Activated naive CD8-positive, alpha-beta T cell treated with anti-CD3 and anti-CD28 coated beads, Interleukin-2, amount 50 U/mL, for 24 hours (primary cell): Measurements from ENCODE around the gene MAP4K5.
A peak's percentile ranks its signal among the peaks of the same experiment; 100 is the strongest.

Source experiments
- ATAC-seq: fragments of 150-1000 bp; cut with Tn5 transposase; one replicate; pipeline ENCODE4 v1.10.0; 2021
- DNase-seq: peaks from one replicate; pipeline ENCODE4 v3.0.0; 2021
- H3K27ac Mint-ChIP-seq: one replicate; pipeline ENCODE4 v1.8.0; 2021; ENCODE audit warnings: mild to moderate bottlenecking, mixed read lengths
- H3K27me3 Mint-ChIP-seq: one replicate; pipeline ENCODE4 v1.8.0; 2021; ENCODE audit warnings: mixed read lengths
- H3K36me3 Mint-ChIP-seq: one replicate; pipeline ENCODE4 v1.8.0; 2021; ENCODE audit warnings: low read depth, mixed read lengths
- H3K4me1 Mint-ChIP-seq: one replicate; pipeline ENCODE4 v1.8.0; 2021; ENCODE audit warnings: mixed read lengths
- H3K4me3 Mint-ChIP-seq: one replicate; pipeline ENCODE4 v1.8.0; 2021; ENCODE audit warnings: mild to moderate bottlenecking, moderate library complexity, mixed read lengths
- H3K9me3 Mint-ChIP-seq: one replicate; pipeline ENCODE4 v1.8.0; 2021; ENCODE audit warnings: mixed read lengths

The MAP4K5 gene

GRCh38 chr14:50417853-50418252 lies 114.5 kb downstream of the MAP4K5 start:
- peaks cover 3% of the 10 kb centered on the region for H3K9me3 Mint-ChIP-seq
- H3K4me1 Mint-ChIP-seq, result no peaks in the 10 kb centered on the region
- DNase-seq (no peak), ATAC-seq (no peak)
- no peaks in the 10 kb centered on the region for H3K27me3 Mint-ChIP-seq
- H3K4me3 Mint-ChIP-seq, result no peak overlapping the region
- H3K27ac Mint-ChIP-seq, result no peak overlapping the region
- peaks cover 56% of the 10 kb centered on the region for H3K36me3 Mint-ChIP-seq

DNA sequence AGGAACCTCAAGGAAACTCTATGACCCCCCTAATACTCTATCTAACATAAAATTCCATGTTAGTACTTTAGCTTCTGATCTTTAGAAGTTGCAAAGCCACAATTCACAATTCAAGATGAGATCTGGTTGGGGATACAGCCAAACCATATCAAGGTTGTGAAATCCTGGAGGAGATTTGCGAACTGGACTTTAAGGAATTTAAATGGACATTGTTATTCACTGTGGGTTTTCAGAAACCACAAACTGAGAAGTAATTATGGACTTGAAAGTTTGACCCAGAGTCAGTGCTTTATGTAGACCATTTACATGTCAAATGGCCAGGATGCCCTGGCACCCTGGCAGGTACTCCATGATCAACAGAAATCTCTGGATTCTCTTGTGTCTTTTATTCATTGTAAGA lies 121.4 kb downstream of the MAP4K5 start:
- DNase-seq (no peak), ATAC-seq (no peak)
- Mint-ChIP-seq H3K9me3 (peaks cover 28% of the 10 kb centered on the region), H3K27me3 (no peaks in the 10 kb centered on the region), H3K27ac (no peak overlapping the region), H3K4me1 (no peaks in the 10 kb centered on the region), H3K4me3 (no peak overlapping the region), H3K36me3 (peaks cover 19% of the 10 kb centered on the region)

DNA sequence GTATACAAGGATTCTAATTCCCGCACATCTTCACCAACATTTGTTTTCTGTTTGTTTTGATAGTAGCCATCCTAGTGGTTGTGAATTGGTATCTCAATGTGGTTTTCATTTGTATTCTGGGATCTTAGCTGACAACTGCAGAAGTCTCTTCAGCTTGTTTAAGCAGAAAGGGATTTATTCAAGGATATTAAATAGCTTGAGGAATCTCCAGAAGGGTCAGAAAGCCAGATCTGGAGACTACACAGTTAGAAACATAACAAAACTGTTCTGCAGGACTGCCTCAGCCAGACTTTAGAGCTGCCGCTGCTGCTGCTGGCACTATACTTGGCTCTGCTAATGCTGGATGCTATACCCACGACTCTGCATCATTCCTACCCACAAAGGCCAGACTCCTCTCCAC lies 122.3 kb downstream of the MAP4K5 start:
- ATAC-seq (no peak), DNase-seq (no peak)
- Mint-ChIP-seq H3K9me3 (peaks cover 32% of the 10 kb centered on the region), H3K27ac (no peak overlapping the region), H3K27me3 (no peaks in the 10 kb centered on the region), H3K4me3 (no peak overlapping the region), H3K36me3 (peaks cover 14% of the 10 kb centered on the region), H3K4me1 (no peaks in the 10 kb centered on the region)

GRCh38 chr14:50407111-50407812 lies 125.1 kb downstream of the MAP4K5 start:
- DNase-seq (no peak), ATAC-seq (no peak)
- Mint-ChIP-seq H3K27me3 (no peaks in the 10 kb centered on the region), H3K36me3 (peaks cover 5% of the 10 kb centered on the region), H3K9me3 (peaks cover 28% of the 10 kb centered on the region), H3K4me3 (no peak overlapping the region), H3K27ac (no peak overlapping the region), H3K4me1 (peaks cover 2% of the 10 kb centered on the region)

DNA sequence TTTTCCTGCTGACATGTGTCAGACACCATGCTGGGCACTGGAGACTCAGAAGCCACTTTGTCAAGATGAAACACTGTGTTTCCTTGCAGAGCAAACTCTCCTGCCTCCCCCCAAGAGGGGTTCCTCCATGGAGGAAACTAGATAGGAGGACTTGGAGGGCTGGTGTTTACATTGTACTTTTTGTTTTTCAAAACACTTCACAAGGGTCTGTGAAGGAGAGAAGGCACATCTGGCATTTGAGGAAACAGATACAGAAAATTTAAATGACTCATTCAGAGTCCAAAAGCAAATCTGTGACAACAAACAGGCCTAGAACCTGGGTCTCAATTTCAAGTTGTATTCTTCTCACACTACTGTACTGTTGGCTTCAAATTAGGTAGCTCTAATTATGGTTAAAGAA lies 128.9 kb downstream of the MAP4K5 start:
- DNase-seq (no peak), ATAC-seq (no peak)
- no peak overlapping the region for H3K4me3 Mint-ChIP-seq
- H3K36me3 Mint-ChIP-seq, result peaks cover 4% of the 10 kb centered on the region
- no peak overlapping the region for H3K27ac Mint-ChIP-seq
- H3K9me3 Mint-ChIP-seq, result peaks cover 15% of the 10 kb centered on the region
- H3K27me3 Mint-ChIP-seq, result no peaks in the 10 kb centered on the region
- peaks cover 2% of the 10 kb centered on the region for H3K4me1 Mint-ChIP-seq

- peaks cover 1% of the 10 kb centered on the region for H3K27me3 Mint-ChIP-seq
- no peak overlapping the region for H3K27ac Mint-ChIP-seq
- DNase-seq, result no peak
- H3K4me3 Mint-ChIP-seq, result no peak overlapping the region
- peaks cover 4% of the 10 kb centered on the region for H3K36me3 Mint-ChIP-seq
- H3K9me3 Mint-ChIP-seq, result peaks cover 15% of the 10 kb centered on the region
- no peak for ATAC-seq
- peaks cover 2% of the 10 kb centered on the region for H3K4me1 Mint-ChIP-seq
Observed at GRCh38 chr14:50402965-50403364, 129.4 kb downstream of the MAP4K5 start.

- Mint-ChIP-seq H3K9me3 (no peaks in the 10 kb centered on the region), H3K4me1 (peaks cover 12% of the 10 kb centered on the region), H3K36me3 (no peaks in the 10 kb centered on the region), H3K27me3 (peaks cover 13% of the 10 kb centered on the region), H3K27ac (no peak overlapping the region), H3K4me3 (no peak overlapping the region)
- ATAC-seq (no peak), DNase-seq (no peak)
Observed at GRCh38 chr14:50400461-50400860, 131.9 kb downstream of the MAP4K5 start.

DNA sequence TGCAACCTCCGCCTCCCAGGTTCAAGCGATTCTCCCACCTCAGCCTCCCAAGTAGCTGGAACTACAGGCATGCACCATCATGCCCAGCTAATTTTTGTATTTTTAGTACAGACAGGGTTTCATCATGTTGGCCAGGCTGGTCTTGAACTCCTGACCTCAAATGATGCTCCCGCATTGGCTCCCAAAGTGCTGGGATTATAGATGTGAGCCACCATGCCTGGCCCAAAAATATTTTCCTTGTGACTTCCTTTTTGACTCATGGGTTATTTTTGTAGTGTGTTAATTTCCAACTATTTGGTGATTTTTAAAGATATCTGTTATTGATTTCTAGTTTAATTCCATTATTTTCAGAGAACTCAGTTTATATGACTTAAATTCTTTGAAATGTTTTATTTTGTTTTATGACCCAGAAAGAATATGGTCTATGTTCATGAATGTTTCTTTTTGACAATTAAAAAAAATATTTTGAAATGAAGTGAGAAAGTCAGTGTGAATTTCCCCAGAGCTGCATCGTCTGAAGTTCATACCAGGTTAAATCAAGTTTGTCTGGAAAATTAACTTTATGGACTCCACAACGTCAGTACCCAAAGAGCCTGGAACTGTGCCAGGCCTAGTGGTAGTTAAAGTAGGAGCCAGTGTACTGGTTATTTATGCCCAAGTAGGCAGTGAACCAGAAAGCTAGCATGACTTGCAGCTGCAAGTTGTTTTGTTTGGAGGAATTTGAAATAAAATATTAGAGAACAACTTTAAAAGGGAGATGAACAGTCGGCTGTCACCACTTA lies 132.9 kb downstream of the MAP4K5 start:
- H3K27me3 Mint-ChIP-seq, result peaks cover 13% of the 10 kb centered on the region
- ATAC-seq (no peak), DNase-seq (no peak)
- H3K4me3 Mint-ChIP-seq, result no peak overlapping the region
- no peaks in the 10 kb centered on the region for H3K9me3 Mint-ChIP-seq
- H3K27ac Mint-ChIP-seq, result no peak overlapping the region
- no peaks in the 10 kb centered on the region for H3K36me3 Mint-ChIP-seq
- H3K4me1 Mint-ChIP-seq, result peaks cover 12% of the 10 kb centered on the region

GRCh38 chr14:50398189-50398580 lies 134.2 kb downstream of the MAP4K5 start:
- H3K4me1 Mint-ChIP-seq, result peaks cover 10% of the 10 kb centered on the region
- no peaks in the 10 kb centered on the region for H3K36me3 Mint-ChIP-seq
- H3K4me3 Mint-ChIP-seq, result no peak overlapping the region
- no peak overlapping the region for H3K27ac Mint-ChIP-seq
- DNase-seq (no peak), ATAC-seq (no peak)
- H3K27me3 Mint-ChIP-seq, result peaks cover 13% of the 10 kb centered on the region
- H3K9me3 Mint-ChIP-seq, result no peaks in the 10 kb centered on the region

DNA sequence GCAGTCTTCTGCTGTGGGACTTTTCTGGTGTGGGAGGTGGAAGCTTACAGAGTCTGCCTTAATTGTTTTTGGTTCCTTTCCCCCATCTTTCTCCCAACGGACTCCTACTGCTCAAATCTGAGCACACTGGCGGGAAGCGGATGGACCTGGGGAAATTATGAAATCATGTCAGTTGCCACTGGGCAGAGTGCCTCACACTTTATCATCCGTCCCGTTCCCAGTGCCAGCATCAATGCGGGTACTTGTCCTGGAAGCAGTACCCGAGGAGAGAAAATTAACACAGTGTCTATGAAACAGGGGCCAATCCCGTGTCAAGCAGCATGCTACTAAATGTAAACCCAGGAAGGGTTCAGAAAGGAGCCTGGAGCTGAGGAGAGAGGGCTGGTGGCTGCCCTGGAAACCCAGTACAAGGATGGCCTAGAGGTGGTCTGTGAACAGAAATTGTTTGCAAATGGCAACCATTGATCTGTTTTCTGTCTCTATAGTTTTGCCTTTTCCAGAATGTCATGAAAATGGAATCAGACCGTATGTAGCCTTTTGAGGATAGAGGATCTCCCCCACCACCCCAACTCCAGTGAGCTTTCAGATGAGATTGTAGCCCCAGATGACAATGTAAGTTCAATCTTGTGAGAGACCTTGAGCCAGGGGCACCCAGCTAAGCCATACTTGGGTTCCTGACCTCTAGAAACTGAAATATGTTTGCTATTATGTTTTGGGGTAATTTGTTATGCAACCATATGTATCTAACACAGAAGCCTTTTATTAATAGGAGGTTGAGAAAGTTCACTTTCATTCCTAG lies 134.8 kb downstream of the MAP4K5 start:
- ATAC-seq, result no peak
- no peak for DNase-seq
- Mint-ChIP-seq H3K36me3 (no peaks in the 10 kb centered on the region), H3K27ac (peak overlapping the region; percentile 15), H3K27me3 (peaks cover 13% of the 10 kb centered on the region), H3K4me1 (peaks cover 10% of the 10 kb centered on the region), H3K4me3 (peak overlapping the region; percentile 65), H3K9me3 (no peaks in the 10 kb centered on the region)

GRCh38 chr14:50396631-50397389 lies 135.6 kb downstream of the MAP4K5 start, which contains the start of gene CDKL1:
Gene CDKL1 (minus strand): TSS chr14:50396881. CDS start chr14:50395868, 1,013 bp downstream.
- H3K4me1 Mint-ChIP-seq, result peaks cover 10% of the 10 kb centered on the region
- peak; percentile 60 for DNase-seq
- H3K36me3 Mint-ChIP-seq, result no peaks in the 10 kb centered on the region
- peak; percentile 81 for ATAC-seq
- H3K27me3 Mint-ChIP-seq, result peaks cover 13% of the 10 kb centered on the region
- no peaks in the 10 kb centered on the region for H3K9me3 Mint-ChIP-seq
- peak within 1 kb of the TSS; percentile 84 for H3K4me3 Mint-ChIP-seq
- H3K27ac Mint-ChIP-seq, result peak within 1 kb of the TSS; percentile 86

- Mint-ChIP-seq H3K36me3 (no peaks in the 10 kb centered on the region), H3K27me3 (peaks cover 13% of the 10 kb centered on the region), H3K27ac (no peak overlapping the region), H3K4me3 (peak overlapping the region; percentile 84), H3K9me3 (no peaks in the 10 kb centered on the region), H3K4me1 (peaks cover 10% of the 10 kb centered on the region)
- DNase-seq, result no peak
- no peak for ATAC-seq
Observed at GRCh38 chr14:50395448-50395847, 136.9 kb downstream of the MAP4K5 start.

DNA sequence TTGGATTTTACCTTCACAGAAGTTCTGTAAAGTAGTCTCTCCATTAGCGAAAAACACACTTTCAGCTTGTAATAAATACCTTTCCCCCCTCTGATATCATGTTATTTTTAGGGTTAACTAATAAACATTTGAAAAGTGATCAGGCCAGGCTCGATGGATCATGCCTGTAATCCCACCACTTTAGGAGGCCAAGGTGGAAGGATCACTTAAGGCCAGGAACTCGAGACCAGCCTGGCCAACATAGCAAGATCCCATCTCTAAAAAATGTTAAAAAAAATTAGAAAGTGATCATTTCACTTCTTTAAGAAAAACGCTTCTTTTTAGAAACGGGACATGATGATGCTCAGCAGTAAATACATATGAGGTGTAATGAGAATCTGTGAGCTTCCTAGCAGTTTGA lies 137.7 kb downstream of the MAP4K5 start:
- Mint-ChIP-seq H3K4me1 (peaks cover 10% of the 10 kb centered on the region), H3K27ac (no peak overlapping the region), H3K36me3 (no peaks in the 10 kb centered on the region), H3K9me3 (no peaks in the 10 kb centered on the region), H3K27me3 (peaks cover 13% of the 10 kb centered on the region), H3K4me3 (no peak overlapping the region)
- DNase-seq, result no peak
- ATAC-seq, result no peak
